ENCODE results near the gene CLPSL1.
"Not testable (repeated sequence)": the region's sequence is repeated elsewhere in the genome, so short reads cannot be mapped to it uniquely, and the experiment has no call there.

CLPSL1 gene, protein sequence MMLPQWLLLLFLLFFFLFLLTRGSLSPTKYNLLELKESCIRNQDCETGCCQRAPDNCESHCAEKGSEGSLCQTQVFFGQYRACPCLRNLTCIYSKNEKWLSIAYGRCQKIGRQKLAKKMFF

DNA sequence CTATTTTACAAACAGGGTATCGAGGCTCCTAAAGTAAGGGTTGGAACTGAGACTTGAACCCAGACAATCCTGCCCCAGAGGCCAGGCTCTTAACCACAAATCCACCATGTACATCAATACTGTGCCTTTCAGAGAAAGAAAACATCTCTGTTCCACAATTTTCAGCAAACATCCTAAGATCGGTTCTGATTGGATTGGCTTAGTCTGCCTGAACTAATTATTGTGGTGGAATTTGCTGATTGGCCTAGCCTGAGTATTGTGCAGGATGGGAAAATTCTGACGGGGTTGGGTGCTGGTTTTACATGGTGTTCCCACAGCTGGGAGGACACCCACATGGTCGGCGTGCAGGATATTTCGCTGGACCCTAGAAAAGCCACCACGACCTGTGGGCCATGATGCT lies at the start of gene CLPSL1:
Gene CLPSL1 (plus strand): TSS at position 301 of the 400 bp plus-strand sequence. CDS start 92 bp downstream, at position 393.
- no peak for DNase-seq (ENCODE audit: low read depth in 2 of 2)

DNA sequence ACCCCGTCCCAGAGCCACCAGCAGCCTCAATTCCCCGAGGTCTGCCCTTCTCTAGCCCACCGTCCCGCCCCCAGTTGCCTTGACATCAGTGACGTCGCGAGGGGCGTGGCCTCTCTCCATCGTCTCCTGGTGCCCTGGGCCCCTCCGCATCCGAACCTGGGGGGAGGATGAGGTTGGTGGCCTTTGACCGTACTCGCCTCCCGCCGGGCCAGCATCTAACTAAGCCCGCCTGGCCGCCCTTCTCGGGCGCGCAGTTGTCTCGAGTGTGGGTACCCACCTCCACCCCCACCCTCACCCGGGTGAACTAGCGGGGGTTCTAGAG lies 49.4 kb upstream of the CLPSL1 start:
- peak; percentile 85 to 90 for DNase-seq (ENCODE audit: low read depth in 2 of 2)

DNA sequence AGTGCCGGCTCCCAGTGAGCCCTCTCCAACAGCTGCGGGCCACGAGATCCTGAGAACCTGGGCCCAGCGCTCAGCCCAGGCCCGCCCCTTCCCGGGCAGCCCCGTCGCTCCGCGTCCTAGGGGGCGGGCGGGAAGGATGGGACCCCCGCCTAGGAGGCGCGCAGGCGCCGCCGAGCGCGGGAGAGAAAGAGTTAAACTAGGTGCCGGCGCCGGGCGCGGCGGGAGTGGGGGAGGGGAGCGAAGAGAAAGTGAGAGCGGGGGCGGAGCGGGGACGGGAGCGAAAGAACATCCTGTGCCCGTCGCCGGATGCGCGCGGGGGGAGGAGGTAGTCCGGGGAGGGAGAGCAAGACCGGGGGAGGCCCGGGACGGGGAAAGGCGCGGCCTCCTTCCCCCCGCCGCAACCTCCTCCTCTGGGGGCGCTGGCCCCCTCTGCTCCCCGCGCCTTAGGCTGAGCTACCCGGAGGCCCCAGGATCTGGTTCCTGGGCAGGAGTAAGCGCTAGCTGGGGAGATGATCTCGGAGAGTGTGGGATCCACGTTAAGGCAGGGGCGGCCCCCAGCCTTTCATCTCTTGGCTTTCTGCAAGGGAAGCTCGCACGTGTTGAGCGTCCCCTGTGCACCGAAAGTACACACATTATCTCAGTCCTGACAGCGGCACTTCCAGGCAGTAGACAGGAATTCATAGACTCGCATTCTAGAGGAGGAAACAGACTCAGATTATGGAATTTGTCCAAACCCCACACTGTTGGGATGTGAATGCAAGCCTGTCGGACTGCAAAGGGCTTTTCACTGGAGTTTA lies 48.9 kb upstream of the CLPSL1 start:
- DNase-seq (ENCODE audit: low read depth in 2 of 2): peak; percentile 93 to 95

DNA sequence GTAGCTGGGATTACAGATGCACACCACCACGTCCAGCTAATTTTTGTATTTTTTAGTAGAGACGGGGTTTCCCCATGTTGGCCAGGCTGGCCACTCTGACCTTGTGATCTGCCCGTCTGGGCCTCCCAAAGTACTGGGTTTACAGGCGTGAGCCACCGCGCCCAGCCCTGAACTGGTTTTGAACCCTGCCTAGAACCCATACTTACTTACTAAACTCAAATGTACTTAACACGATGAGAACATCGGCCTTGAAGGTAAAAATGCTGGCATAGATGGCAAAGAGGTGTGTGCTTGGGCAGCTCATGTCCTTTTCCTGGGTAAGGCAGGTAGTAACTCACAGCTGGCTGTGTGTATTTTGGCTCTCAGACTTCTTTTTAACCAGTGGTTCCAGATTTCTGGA lies 47.2 kb upstream of the CLPSL1 start:
- DNase-seq (ENCODE audit: low read depth in 2 of 2): no peak

DNA sequence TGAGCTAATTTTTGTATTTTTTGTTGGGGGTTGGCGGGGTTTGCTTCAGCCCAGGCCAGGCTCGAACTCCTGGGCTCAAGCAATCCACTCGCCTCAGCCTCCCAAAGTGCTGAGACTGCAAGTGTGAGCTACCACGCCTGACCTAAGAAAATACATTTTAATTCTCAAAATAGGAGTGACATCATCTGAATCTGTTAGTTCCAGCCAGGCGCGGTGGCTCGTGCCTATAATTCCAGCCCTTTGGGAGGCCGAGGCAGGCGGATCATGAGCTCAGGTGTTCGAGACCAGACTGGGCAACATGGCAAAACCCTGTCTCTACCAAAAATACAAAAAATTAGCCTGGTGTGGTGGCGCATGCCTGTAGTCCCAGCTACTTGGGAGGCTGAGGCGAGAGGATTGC lies 46.5 kb upstream of the CLPSL1 start:
- not testable (repeated sequence) for DNase-seq (ENCODE audit: low read depth in 2 of 2)

DNA sequence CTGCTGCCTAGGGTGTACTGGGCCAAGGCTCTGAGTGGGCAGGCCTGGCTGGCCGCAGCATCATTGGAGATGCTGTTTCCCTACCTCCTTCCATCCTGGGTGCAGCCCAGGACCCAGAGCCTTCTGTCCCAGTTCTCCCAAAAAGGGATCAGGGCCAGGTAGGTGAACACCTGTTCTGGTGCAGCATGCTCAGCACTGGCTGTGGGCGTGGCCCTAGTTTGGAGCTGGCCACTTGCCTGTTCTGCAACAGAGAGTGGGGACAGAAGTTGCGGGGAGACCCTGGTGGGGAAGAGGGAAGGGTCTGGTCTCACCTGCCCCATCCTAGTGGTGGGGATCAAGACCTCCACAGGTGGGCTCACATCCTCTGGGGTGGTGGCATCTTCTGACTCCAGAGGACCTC lies 45.4 kb upstream of the CLPSL1 start:
- DNase-seq (ENCODE audit: low read depth in 2 of 2): no peak

DNA sequence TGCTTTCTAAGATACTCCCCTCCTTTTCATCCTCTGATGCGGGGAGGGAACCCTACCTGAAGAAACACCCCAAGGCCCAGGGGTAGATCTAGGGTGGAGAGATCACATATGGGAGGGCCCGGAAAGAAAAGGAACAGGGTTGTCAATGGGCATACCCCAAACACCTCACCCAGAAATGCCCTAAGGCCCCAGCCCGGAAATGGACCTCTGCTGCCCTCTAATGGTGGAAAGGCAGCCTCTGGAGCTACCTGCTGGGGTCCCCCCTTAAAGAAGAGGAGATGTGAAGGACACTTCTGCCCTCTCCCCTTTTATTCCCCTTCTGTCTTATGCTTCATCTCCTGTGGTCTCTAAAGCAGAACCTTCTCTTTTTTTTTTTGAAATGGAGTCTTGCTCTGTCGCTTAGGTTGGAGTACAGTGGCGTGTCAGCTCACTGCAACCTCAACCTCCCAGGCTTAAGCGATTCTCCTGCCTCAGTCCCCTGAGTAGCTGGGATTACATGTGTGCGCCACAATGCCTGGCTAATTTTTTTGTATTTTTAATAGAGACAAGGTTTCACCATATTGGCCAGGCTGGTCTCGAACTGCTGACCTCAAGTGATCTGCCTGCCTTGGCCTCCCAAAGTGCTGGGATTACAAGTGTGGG lies 44.4 kb upstream of the CLPSL1 start:
- DNase-seq (ENCODE audit: low read depth in 2 of 2): peak; percentile 78 to 91

DNA sequence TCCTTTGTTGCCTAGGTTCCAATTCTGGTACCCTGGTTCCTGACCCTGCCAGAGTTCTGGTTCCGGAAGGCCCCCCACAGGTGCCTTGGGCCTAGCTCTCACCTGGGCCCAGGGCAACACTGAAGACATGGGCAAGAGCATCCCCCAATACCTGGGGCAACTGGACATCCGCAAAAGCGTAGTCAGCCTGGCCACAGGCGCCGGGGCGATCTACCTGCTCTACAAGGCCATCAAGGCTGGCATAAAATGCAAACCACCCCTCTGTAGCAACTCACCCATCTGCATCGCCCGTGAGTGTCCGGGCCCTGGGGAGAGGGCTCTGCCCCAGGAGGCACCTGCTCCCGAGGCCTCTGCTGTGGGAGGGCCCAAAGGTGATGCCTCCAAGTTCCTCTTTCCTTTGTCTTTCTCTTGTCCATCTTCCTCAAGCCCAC lies 43.8 kb upstream of the CLPSL1 start, which contains the start of gene ARMC12:
Gene ARMC12 (plus strand): TSS at position 51 of the 431 bp plus-strand sequence. CDS start 77 bp downstream, at position 128.
- no peak for DNase-seq (ENCODE audit: low read depth in 2 of 2)

DNA sequence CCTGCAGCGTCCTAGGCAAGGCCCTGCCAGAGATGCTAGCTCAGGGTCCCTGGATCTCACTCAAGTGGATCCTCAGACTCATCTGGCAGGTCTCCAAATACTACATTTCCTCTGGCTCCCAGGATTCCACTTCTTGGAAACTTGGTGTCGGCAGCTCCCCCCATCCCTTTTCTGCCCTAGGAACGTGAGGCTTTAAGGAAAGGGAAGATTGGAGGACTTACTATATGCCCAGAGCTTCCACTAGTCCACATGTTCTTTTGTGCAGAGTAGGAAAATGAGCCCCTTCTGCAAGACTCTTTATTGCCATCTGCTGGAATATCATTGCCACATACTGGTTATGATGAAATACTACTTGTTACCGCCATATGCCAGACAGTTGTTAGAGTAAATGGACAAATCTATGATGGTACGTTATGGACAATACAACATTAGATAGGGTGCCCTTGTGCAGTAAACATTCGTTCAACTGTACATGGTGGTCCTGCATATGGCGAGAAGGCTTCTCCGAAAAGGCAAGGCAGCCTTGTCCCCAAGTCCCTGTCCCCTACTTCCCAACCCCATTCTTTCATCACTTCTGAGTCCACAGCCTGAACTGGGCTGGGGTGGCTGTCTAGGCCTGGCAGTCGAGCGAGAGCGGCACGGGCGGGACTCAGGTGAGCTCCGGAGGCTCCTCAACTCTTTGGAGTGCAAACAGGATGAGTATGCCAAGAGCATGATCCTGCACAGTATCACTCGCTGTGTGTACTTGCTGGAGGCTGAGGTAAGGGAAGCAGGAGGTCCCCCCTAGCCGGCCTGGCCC lies 43.2 kb upstream of the CLPSL1 start:
- no peak for DNase-seq (ENCODE audit: low read depth in 2 of 2)

DNA sequence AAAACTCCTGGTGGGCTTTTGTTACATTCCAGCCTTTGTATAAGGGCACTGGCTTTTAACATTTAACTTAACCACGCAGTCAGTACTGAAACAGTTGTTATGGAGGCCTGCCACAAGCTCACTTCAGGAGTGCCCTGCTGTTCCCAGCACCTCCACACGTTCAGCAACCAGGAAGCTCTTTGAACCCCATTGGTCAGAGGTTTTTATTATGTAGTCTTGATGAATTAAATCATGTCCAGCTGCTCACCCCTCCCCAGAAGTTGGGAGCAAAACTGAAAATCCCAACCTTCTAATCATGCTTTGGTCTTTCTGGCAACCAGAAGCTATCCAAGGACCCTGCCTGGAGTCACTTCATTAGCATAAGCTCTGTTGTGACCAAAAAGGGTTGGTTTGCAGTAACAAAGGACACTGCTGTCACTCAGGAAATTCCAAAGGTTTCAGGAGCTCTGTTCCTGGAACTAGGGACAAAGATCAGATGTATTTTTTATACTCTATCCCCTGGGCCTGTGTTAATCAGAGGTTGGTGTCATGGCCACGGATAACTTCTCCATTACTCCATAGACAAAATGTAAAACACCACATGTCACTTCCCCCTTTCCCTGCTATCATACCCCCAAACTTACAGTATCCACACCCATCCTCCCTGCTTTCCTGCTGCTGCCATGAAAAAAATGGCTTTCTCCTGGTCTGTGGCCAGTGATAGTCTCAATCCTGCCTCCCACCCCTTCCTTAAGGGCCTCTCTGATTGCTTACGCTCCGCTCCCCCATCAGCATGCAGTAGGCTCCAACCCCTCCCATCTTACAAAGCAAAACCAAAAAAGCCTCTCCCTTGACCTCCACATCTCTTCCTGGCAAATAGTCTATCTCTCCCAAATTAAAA lies 40.9 kb upstream of the CLPSL1 start:
- DNase-seq (ENCODE audit: low read depth in 2 of 2): no peak

DNA sequence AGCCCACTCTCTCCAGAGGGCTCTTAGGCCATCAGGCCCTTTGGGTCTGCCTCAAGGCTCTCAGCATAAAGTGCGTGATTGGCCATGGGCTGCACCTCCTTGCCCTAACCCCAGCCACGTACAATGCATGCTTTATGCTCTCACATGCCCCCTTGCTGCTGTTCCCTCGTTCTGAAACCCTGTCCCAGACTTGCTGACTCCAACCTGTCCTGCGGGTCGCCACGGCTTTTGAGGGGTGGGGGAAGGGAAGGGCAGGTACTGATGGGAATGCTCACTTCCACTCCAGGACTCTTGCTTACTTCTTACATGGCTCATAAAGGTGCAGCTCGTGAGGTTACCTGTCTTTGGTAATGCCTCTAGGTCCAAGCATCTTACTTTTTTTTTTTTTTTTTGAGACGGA lies 38.0 kb upstream of the CLPSL1 start:
- no peak for DNase-seq (ENCODE audit: low read depth in 2 of 2)

DNA sequence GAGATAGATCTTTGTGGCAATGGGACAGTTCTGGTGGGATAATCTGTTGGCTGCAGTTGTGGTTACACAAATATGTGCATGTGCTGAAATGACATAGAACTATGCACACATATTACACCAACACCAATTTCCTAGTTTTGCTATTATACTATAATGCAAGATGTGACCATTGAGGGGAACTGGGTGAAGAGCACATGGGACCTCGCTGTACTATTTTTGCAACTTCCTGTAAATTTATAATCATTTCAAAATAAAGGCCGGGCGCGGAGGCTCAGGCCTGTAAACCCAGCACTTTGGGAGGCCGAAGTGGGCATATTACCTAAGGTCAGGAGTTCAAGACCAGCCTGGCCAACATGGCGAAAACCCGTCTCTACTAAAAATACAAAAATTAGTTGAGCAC lies 35.3 kb upstream of the CLPSL1 start:
- DNase-seq (ENCODE audit: low read depth in 2 of 2): no peak

DNA sequence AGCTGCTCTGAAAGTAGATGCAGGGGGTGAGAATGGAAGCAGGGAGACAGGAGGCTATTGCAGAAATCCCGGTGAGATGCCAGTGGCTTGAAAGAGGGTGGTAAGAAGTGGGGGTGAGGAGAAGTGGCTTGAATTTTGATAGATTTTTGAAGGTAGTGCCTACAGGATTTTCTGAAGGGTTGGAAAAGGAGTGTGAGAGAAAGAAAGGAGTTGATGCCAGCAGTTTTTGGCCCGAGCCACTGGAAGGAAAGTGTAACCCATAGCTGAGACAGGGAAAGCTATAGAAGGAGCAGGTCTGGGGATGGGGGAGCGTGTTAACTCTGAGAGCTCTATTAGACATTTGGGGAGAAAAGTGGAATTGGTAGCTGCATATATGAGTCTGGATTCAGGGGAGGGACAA lies 34.3 kb upstream of the CLPSL1 start:
- no peak for DNase-seq (ENCODE audit: low read depth in 2 of 2)

DNA sequence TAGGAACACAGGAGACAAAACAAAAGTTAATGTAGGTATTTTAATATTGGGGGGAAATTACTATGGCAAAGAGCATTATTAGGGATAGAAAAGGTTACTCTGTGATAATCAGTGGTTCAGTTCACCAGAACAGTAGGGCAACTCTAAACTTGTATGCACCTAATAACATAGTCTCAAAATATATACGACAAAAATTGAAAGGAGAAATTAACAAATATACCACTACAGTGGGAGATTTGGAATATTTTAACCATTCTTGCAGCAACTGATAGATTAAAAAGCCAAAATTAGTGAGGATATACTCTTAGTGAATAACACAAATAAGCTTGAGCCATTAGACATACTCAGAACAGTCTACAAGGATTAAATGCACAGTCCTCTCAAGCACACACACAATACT lies 32.9 kb upstream of the CLPSL1 start:
- DNase-seq (ENCODE audit: low read depth in 2 of 2): no peak

DNA sequence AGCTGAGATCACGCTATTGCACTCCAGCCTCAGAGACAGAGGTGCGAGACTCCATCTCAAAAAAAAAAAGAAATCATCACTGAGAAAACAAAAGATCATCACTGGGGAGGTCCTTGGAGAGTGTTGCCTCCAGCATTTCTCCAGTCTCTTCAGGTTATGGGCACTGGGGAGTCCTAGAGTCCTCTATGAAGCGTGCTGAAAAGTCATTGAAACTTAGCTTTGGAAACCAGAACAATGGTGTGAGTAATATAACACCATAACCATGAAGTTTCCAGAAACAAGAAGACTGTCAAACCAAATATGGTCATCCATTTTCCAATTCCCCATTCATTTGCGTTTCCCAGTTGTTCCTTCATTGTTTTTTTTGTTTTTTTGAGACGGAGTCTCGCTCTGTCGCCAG lies 30.3 kb upstream of the CLPSL1 start:
- DNase-seq (ENCODE audit: low read depth in 2 of 2): no peak

DNA sequence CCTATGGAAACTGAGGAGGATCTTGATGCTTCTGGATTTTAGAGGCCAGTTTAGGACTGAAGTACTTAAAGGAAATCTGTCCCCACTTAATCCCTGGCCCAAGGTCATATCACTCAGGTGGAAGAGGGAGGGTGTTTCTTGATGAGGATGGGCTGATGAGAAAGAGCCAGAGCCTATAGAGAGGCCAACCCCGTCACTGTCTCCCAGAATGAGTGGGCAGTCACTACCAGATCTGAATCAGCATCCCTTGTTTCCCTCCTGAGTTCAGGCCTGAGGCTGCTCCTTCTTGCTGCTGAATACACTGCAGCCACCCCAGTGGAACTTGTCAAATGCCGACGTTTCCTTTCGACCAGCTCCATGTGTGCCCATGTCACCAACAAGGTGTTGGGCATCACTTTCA lies 29.2 kb upstream of the CLPSL1 start:
- no peak for DNase-seq (ENCODE audit: low read depth in 2 of 2)

DNA sequence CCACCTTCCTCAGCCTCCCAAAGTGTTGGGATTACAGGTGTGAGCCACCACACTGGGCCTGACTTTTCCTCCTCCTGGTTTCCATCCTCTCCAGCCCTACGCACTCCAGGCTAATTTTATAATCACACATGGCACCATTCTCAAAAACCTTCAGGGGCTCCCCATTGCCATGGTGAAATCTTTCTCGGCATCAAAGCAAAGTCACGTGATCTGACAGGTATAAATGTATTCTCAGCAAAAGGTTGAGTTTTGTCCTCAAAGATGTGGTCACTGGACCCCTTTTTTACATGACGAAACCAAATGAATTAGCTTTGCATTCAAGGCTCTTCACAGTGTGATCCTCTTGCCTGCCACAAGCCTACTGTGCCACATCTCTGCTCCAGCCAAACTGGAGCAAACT lies 28.5 kb upstream of the CLPSL1 start:
- no peak for DNase-seq (ENCODE audit: low read depth in 2 of 2)

DNA sequence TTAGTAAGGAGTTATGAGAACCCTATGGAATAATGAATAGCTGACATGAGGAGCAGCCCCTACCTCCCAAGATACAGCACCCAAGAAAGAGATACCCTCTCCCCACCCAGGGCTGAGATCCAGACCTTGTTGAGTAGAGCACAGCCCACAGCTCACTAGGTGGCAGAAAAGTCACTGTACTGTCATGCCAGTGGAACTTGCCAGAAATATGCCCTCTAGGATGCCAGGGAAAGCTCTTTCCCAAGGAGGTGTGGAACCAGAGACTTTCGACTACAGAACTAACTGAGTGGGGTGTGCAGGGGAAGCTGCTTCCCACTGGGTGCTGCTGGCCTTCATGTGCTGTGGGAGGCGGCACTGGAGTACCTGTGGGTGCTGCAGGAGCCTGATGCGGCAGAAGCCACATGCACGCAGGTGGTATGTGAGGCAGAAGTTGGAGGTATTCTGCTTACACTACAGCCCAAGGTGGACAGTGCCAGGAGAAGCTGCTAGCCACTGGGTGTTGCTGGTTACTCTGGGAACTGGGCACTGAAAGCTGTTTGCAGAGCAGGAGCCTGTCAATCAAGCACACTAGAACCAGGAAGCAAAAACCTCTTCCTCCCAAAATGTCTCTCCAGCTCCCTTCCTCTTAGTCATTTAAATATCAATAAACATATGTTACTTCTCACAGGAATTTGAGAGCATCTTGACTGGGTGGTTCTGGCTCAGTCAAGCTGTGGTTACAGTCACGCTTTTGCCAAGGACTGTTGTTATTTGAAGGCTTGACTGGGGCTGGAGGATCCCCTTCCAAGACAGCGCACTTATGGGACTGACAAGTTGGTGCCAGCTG lies 26.2 kb upstream of the CLPSL1 start:
- no peak for DNase-seq (ENCODE audit: low read depth in 2 of 2)

DNA sequence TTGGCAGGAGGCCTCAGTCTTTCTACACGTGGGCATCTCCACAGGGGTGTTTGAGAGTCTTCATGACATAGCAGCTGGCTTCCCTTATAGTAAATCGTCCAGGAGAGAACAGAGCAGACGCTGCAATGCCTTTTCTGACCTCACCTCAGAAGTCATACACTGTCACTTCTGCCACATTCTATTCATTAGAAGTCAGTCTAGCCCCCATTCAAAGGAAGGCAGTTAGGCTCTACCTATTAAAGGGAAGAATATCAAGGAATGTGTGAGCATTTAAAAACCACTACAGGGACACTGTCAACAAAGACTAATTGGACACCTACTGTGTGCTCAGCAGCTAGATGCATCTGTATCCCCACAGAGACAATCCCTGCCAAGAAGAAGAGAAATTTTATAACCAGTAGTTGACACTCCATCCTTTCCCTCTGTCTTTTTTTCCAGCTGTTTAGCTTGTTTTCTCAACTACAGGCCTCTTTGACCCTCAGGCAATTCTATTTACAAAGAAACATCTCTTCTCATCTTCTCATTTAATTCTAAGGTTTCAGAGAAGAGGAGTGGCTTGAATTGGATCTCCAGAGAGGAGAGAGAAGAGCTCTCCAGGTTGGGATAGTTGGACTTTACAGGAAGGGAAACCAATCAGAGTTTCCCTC lies 25.4 kb upstream of the CLPSL1 start:
- DNase-seq (ENCODE audit: low read depth in 2 of 2): no peak

All from stimulated activated CD4-positive, alpha-beta T cell treated with anti-CD3 and anti-CD28 coated beads, Interleukin-1b, Interleukin-23, amount 100 ng/mL, for 4 hours (primary cell).